Astrocyte (in vitro differentiated cells and primary cell): Measurements from ENCODE around the gene PPP2R2D. TPM values are rescaled to one million over a fixed set of nuclear protein-coding genes. Genes with fewer than 3 reads are reported as not detected.

Source experiments
- DNase-seq: peaks from one replicate; pipeline ENCODE4 v3.0.0-alpha.2; 2010; ENCODE audit warnings: low read depth
- FAIRE-seq: peaks from 2 replicates; lab custom pipeline; 2011; peaks lifted over from hg19 to GRCh38; lab: Jason Lieb, UNC
- H2AFZ ChIP-seq: 2 replicates; pipeline ENCODE4 v1.6.0; 2012; ENCODE audit warnings: low read depth, low read length, inconsistent platforms
- H3K27ac ChIP-seq: 2 replicates; pipeline ENCODE4 v1.5.1; 2011; ENCODE audit warnings: low read depth, low read length, inconsistent platforms
- H3K27me3 ChIP-seq: 2 replicates; pipeline ENCODE4 v1.6.0; 2011; ENCODE audit warnings: low read length, inconsistent platforms; ENCODE audit not compliant: insufficient read depth
- H3K36me3 ChIP-seq: 2 replicates; pipeline ENCODE4 v1.5.1; 2011; ENCODE audit warnings: low read length, inconsistent platforms; ENCODE audit not compliant: insufficient read depth
- H3K4me1 ChIP-seq: 2 replicates; pipeline ENCODE4 v1.5.1; 2011; ENCODE audit warnings: low read length, inconsistent platforms; ENCODE audit not compliant: insufficient read depth
- H3K4me2 ChIP-seq: 2 replicates; pipeline ENCODE4 v1.6.0; 2012; ENCODE audit warnings: low read length, inconsistent platforms
- H3K4me3 ChIP-seq: 2 replicates; pipeline ENCODE4 v1.5.1; 2011; ENCODE audit warnings: low read depth, mild to moderate bottlenecking, low read length, inconsistent platforms; ENCODE audit not compliant: insufficient read depth
- H3K79me2 ChIP-seq: 2 replicates; pipeline ENCODE4 v1.6.0; 2012; ENCODE audit warnings: mild to moderate bottlenecking, low read length, inconsistent platforms; ENCODE audit not compliant: insufficient read depth
- H3K9ac ChIP-seq: 2 replicates; pipeline ENCODE4 v1.6.0; 2012; ENCODE audit warnings: mild to moderate bottlenecking, low read length, inconsistent platforms
- H3K9me3 ChIP-seq: 2 replicates; pipeline ENCODE4 v1.5.1; 2012; ENCODE audit warnings: low read depth, mild to moderate bottlenecking, low read length, inconsistent platforms; ENCODE audit not compliant: insufficient read depth
- H4K20me1 ChIP-seq: 2 replicates; pipeline ENCODE4 v1.6.0; 2012; ENCODE audit warnings: low read length, inconsistent platforms; ENCODE audit not compliant: insufficient read depth
- H3K27ac Mint-ChIP-seq: one replicate; pipeline ENCODE4 v1.8.0; 2021; ENCODE audit warnings: mild to moderate bottlenecking, mixed read lengths; ENCODE audit not compliant: unreplicated experiment
- H3K27me3 Mint-ChIP-seq: one replicate; pipeline ENCODE4 v1.8.0; 2021; ENCODE audit warnings: low read depth, mixed read lengths; ENCODE audit not compliant: unreplicated experiment
- H3K36me3 Mint-ChIP-seq: one replicate; pipeline ENCODE4 v1.8.0; 2021; ENCODE audit warnings: low read depth, mixed read lengths; ENCODE audit not compliant: unreplicated experiment
- H3K4me1 Mint-ChIP-seq: one replicate; pipeline ENCODE4 v1.8.0; 2021; ENCODE audit warnings: low read depth, mixed read lengths; ENCODE audit not compliant: unreplicated experiment
- H3K4me3 Mint-ChIP-seq: one replicate; pipeline ENCODE4 v1.8.0; 2021; ENCODE audit warnings: mild to moderate bottlenecking, moderate library complexity, mixed read lengths; ENCODE audit not compliant: unreplicated experiment
- H3K9me3 Mint-ChIP-seq: one replicate; pipeline ENCODE4 v1.8.0; 2021; ENCODE audit warnings: mild to moderate bottlenecking, mixed read lengths; ENCODE audit not compliant: unreplicated experiment
- CTCF ChIP-seq: IDR thresholded peaks from 2 replicates; pipeline ENCODE4 v1.5.1; 2011; ENCODE audit warnings: low read depth, mild to moderate bottlenecking, inconsistent platforms, low read length, moderate library complexity; ENCODE audit not compliant: insufficient read depth
- EZH2 ChIP-seq: IDR thresholded peaks from 2 replicates; pipeline ENCODE4 v1.6.1; 2012; ENCODE audit warnings: mild to moderate bottlenecking, low read length, inconsistent platforms; ENCODE audit not compliant: insufficient read depth
- total RNA-seq: library from RNA; stranded (reverse); gene quantifications from 2 replicates; pipeline ENCODE4 v1.2.1, GENCODE V29; 2021

Gene PPP2R2D
- total RNA-seq, 1 donor from 2014 or later = 32.5 TPM

GRCh38 chr10:132004052-132004451, 103.2 kb downstream of the PPP2R2D start:
- no peak for DNase-seq
- Histone ChIP-seq H3K36me3 (no peaks in the 10 kb centered on the region), H3K9ac (no peak overlapping the region), H3K79me2 (no peaks in the 10 kb centered on the region), H3K27me3 (no peaks in the 10 kb centered on the region), H3K4me1 (no peaks in the 10 kb centered on the region), H2AFZ (no peak overlapping the region), H3K9me3 (peaks cover 3% of the 10 kb centered on the region), H4K20me1 (no peaks in the 10 kb centered on the region), H3K4me2 (no peak overlapping the region), H3K4me3 (no peak overlapping the region), H3K27ac (no peak overlapping the region)
- TF ChIP-seq EZH2 (no peak), CTCF (no peak)
- Mint-ChIP-seq H3K36me3 (no peaks in the 10 kb centered on the region), H3K27me3 (peaks cover 17% of the 10 kb centered on the region), H3K4me1 (no peaks in the 10 kb centered on the region), H3K4me3 (no peak overlapping the region), H3K9me3 (peaks cover 11% of the 10 kb centered on the region), H3K27ac (no peak overlapping the region)
- FAIRE-seq = no peak

- H3K27me3 Mint-ChIP-seq = peaks cover 20% of the 10 kb centered on the region
- no peak overlapping the region for H3K9ac ChIP-seq
- H3K27ac ChIP-seq = no peak overlapping the region
- no peak overlapping the region for H3K27ac Mint-ChIP-seq
- peaks cover 5% of the 10 kb centered on the region for H3K27me3 ChIP-seq
- no peaks in the 10 kb centered on the region for H3K79me2 ChIP-seq
- H3K36me3 Mint-ChIP-seq = peaks cover 2% of the 10 kb centered on the region
- peaks cover 3% of the 10 kb centered on the region for H3K9me3 ChIP-seq
- no peaks in the 10 kb centered on the region for H3K36me3 ChIP-seq
- H3K4me2 ChIP-seq = no peak overlapping the region
- H3K4me1 Mint-ChIP-seq = no peaks in the 10 kb centered on the region
- no peak overlapping the region for H3K4me3 ChIP-seq
- no peaks in the 10 kb centered on the region for H4K20me1 ChIP-seq
- H3K9me3 Mint-ChIP-seq = peaks cover 11% of the 10 kb centered on the region
- FAIRE-seq (no peak), DNase-seq (no peak)
- no peak for TF ChIP-seq CTCF
- TF ChIP-seq EZH2 = no peak
- no peak overlapping the region for H2AFZ ChIP-seq
- no peak overlapping the region for H3K4me3 Mint-ChIP-seq
- no peaks in the 10 kb centered on the region for H3K4me1 ChIP-seq
Measured at GRCh38 chr10:132005147-132005546, 104.3 kb downstream of the PPP2R2D start.

- no peak overlapping the region for H3K4me3 Mint-ChIP-seq
- no peaks in the 10 kb centered on the region for H3K79me2 ChIP-seq
- peaks cover 11% of the 10 kb centered on the region for H3K27me3 ChIP-seq
- no peak overlapping the region for H3K4me2 ChIP-seq
- no peak overlapping the region for H3K4me3 ChIP-seq
- FAIRE-seq = no peak
- H4K20me1 ChIP-seq = no peaks in the 10 kb centered on the region
- H3K4me1 Mint-ChIP-seq = no peaks in the 10 kb centered on the region
- no peak overlapping the region for H3K9ac ChIP-seq
- H3K27ac Mint-ChIP-seq = no peak overlapping the region
- no peak overlapping the region for H3K27ac ChIP-seq
- TF ChIP-seq CTCF (no peak), EZH2 (no peak)
- no peaks in the 10 kb centered on the region for H3K4me1 ChIP-seq
- no peaks in the 10 kb centered on the region for H3K36me3 ChIP-seq
- H2AFZ ChIP-seq = no peak overlapping the region
- peaks cover 21% of the 10 kb centered on the region for H3K27me3 Mint-ChIP-seq
- H3K36me3 Mint-ChIP-seq = peaks cover 2% of the 10 kb centered on the region
- no peak for DNase-seq
- peaks cover 11% of the 10 kb centered on the region for H3K9me3 Mint-ChIP-seq
- peaks cover 3% of the 10 kb centered on the region for H3K9me3 ChIP-seq
Measured at GRCh38 chr10:132006966-132007365, 106.2 kb downstream of the PPP2R2D start.
